ENCODE measurements around the gene SH2D3A.
"Not testable (repeated sequence)": the region's sequence is repeated elsewhere in the genome, so short reads cannot be mapped to it uniquely, and the experiment has no call there.

The SH2D3A gene

GRCh38 chr19:6797646-6798045 lies 30.4 kb upstream of the SH2D3A start:
- Histone ChIP-seq H3K9ac (ENCODE audit: low read depth, low read length) (no peak overlapping the region), H3K36me3 (ENCODE audit: insufficient read depth, low read length) (no peaks in the 10 kb centered on the region), H3K9me3 (ENCODE audit: control insufficient read depth, insufficient read depth, low read length) (peaks cover 7% of the 10 kb centered on the region; the same call in 1 of the 2 replicates), H3K4me1 (ENCODE audit: insufficient read depth, low read length) (peaks cover 5% of the 10 kb centered on the region)

GRCh38 chr19:6796278-6796677 lies 29.0 kb upstream of the SH2D3A start:
- H3K36me3 ChIP-seq (ENCODE audit: insufficient read depth, low read length) = no peaks in the 10 kb centered on the region
- no peak overlapping the region for H3K9ac ChIP-seq (ENCODE audit: low read depth, low read length)
- H3K4me1 ChIP-seq (ENCODE audit: insufficient read depth, low read length) = peaks cover 3% of the 10 kb centered on the region; the same call in 1 of the 2 replicates
- peaks cover 7% of the 10 kb centered on the region; the same call in 1 of the 2 replicates for H3K9me3 ChIP-seq (ENCODE audit: control insufficient read depth, insufficient read depth, low read length)

- no peaks in the 10 kb centered on the region for H3K36me3 ChIP-seq (ENCODE audit: insufficient read depth, low read length)
- no peaks in the 10 kb centered on the region for H3K4me1 ChIP-seq (ENCODE audit: insufficient read depth, low read length)
- no peak overlapping the region for H3K9ac ChIP-seq (ENCODE audit: low read depth, low read length)
- peaks cover 11% of the 10 kb centered on the region for H3K9me3 ChIP-seq (ENCODE audit: control insufficient read depth, insufficient read depth, low read length)
Observed at GRCh38 chr19:6794686-6795431, 27.6 kb upstream of the SH2D3A start.

- Histone ChIP-seq H3K9me3 (ENCODE audit: control insufficient read depth, insufficient read depth, low read length) (peaks cover 11% of the 10 kb centered on the region), H3K9ac (ENCODE audit: low read depth, low read length) (no peak overlapping the region), H3K4me1 (ENCODE audit: insufficient read depth, low read length) (no peaks in the 10 kb centered on the region), H3K36me3 (ENCODE audit: insufficient read depth, low read length) (no peaks in the 10 kb centered on the region)
Observed at GRCh38 chr19:6793973-6794372, 26.7 kb upstream of the SH2D3A start.

GRCh38 chr19:6793411-6793810 lies 26.2 kb upstream of the SH2D3A start:
- Histone ChIP-seq H3K4me1 (ENCODE audit: insufficient read depth, low read length) (no peaks in the 10 kb centered on the region), H3K36me3 (ENCODE audit: insufficient read depth, low read length) (no peaks in the 10 kb centered on the region), H3K9me3 (ENCODE audit: control insufficient read depth, insufficient read depth, low read length) (peaks cover 11% of the 10 kb centered on the region), H3K9ac (ENCODE audit: low read depth, low read length) (no peak overlapping the region)

- Histone ChIP-seq H3K9me3 (ENCODE audit: control insufficient read depth, insufficient read depth, low read length) (peaks cover 11% of the 10 kb centered on the region), H3K4me1 (ENCODE audit: insufficient read depth, low read length) (no peaks in the 10 kb centered on the region), H3K36me3 (ENCODE audit: insufficient read depth, low read length) (no peaks in the 10 kb centered on the region), H3K9ac (ENCODE audit: low read depth, low read length) (no peak overlapping the region)
Observed at GRCh38 chr19:6791237-6791636, 24.0 kb upstream of the SH2D3A start.

GRCh38 chr19:6790194-6791128 lies 23.2 kb upstream of the SH2D3A start:
- H3K9me3 ChIP-seq (ENCODE audit: control insufficient read depth, insufficient read depth, low read length) = peaks cover 11% of the 10 kb centered on the region
- no peaks in the 10 kb centered on the region for H3K36me3 ChIP-seq (ENCODE audit: insufficient read depth, low read length)
- H3K4me1 ChIP-seq (ENCODE audit: insufficient read depth, low read length) = no peaks in the 10 kb centered on the region
- no peak overlapping the region for H3K9ac ChIP-seq (ENCODE audit: low read depth, low read length)

- peaks cover 4% of the 10 kb centered on the region; the same call in 1 of the 2 replicates for H3K9me3 ChIP-seq (ENCODE audit: control insufficient read depth, insufficient read depth, low read length)
- H3K9ac ChIP-seq (ENCODE audit: low read depth, low read length) = no peak overlapping the region
- H3K4me1 ChIP-seq (ENCODE audit: insufficient read depth, low read length) = no peaks in the 10 kb centered on the region
- H3K36me3 ChIP-seq (ENCODE audit: insufficient read depth, low read length) = no peaks in the 10 kb centered on the region
Observed at GRCh38 chr19:6788896-6789295, 21.7 kb upstream of the SH2D3A start.

GRCh38 chr19:6787393-6787792 lies 20.2 kb upstream of the SH2D3A start:
- H3K9me3 ChIP-seq (ENCODE audit: control insufficient read depth, insufficient read depth, low read length) = peaks cover 4% of the 10 kb centered on the region; the same call in 1 of the 2 replicates
- H3K36me3 ChIP-seq (ENCODE audit: insufficient read depth, low read length) = no peaks in the 10 kb centered on the region
- no peak overlapping the region for H3K9ac ChIP-seq (ENCODE audit: low read depth, low read length)

GRCh38 chr19:6779206-6779605 lies 12.0 kb upstream of the SH2D3A start:
- Histone ChIP-seq H3K4me1 (ENCODE audit: insufficient read depth, low read length) (no peaks in the 10 kb centered on the region), H3K9me3 (ENCODE audit: control insufficient read depth, insufficient read depth, low read length) (no peaks in the 10 kb centered on the region), H3K9ac (ENCODE audit: low read depth, low read length) (no peak overlapping the region), H3K36me3 (ENCODE audit: insufficient read depth, low read length) (no peaks in the 10 kb centered on the region)

More at GRCh38 chr19:6787393-6787792, 20.2 kb upstream of the SH2D3A start:
- no peaks in the 10 kb centered on the region for H3K4me1 ChIP-seq (ENCODE audit: insufficient read depth, low read length)

- Histone ChIP-seq H3K9me3 (ENCODE audit: control insufficient read depth, insufficient read depth, low read length) (no peaks in the 10 kb centered on the region), H3K9ac (ENCODE audit: low read depth, low read length) (no peak overlapping the region), H3K4me1 (ENCODE audit: insufficient read depth, low read length) (peaks cover 2% of the 10 kb centered on the region; the same call in 1 of the 2 replicates), H3K36me3 (ENCODE audit: insufficient read depth, low read length) (no peaks in the 10 kb centered on the region)
Observed at GRCh38 chr19:6778386-6778785, 11.2 kb upstream of the SH2D3A start.

- no peak overlapping the region for H3K9ac ChIP-seq (ENCODE audit: low read depth, low read length)
- H3K9me3 ChIP-seq (ENCODE audit: control insufficient read depth, insufficient read depth, low read length) = no peaks in the 10 kb centered on the region
- no peaks in the 10 kb centered on the region for H3K36me3 ChIP-seq (ENCODE audit: insufficient read depth, low read length)
- peaks cover 7% of the 10 kb centered on the region; the same call in 1 of the 2 replicates for H3K4me1 ChIP-seq (ENCODE audit: insufficient read depth, low read length)
Observed at GRCh38 chr19:6777434-6777833, 10.2 kb upstream of the SH2D3A start.

- Histone ChIP-seq H3K9ac (ENCODE audit: low read depth, low read length) (no peak overlapping the region), H3K9me3 (ENCODE audit: control insufficient read depth, insufficient read depth, low read length) (no peaks in the 10 kb centered on the region), H3K4me1 (ENCODE audit: insufficient read depth, low read length) (peaks cover 7% of the 10 kb centered on the region; the same call in 1 of the 2 replicates), H3K36me3 (ENCODE audit: insufficient read depth, low read length) (no peaks in the 10 kb centered on the region)
Observed at GRCh38 chr19:6776999-6777398, 9.8 kb upstream of the SH2D3A start.

GRCh38 chr19:6776045-6776444 lies 8.8 kb upstream of the SH2D3A start:
- H3K36me3 ChIP-seq (ENCODE audit: insufficient read depth, low read length); H3K4me1 ChIP-seq (ENCODE audit: insufficient read depth, low read length); H3K9me3 ChIP-seq (ENCODE audit: control insufficient read depth, insufficient read depth, low read length); H3K9ac ChIP-seq (ENCODE audit: low read depth, low read length): not testable (repeated sequence)

All from ES-I3 (cell line).